Measurements from ENCODE around the gene KCTD17.

Gene KCTD17

GRCh38 chr22:37051391-37052385 lies at the start of gene KCTD17:
Gene KCTD17, plus strand, starts transcription at chr22:37051742. Its CDS starts 19 bp downstream, at chr22:37051761.
- DNase-seq (ENCODE audit: extremely low read depth, low read depth): peak; percentile 15
- no peak for TF ChIP-seq CTCF (IDR thresholded peaks at IDR 0.05; ENCODE audit: low read depth, low read length)

- no peak for TF ChIP-seq CTCF (IDR thresholded peaks at IDR 0.05; ENCODE audit: low read depth, low read length)
- DNase-seq (ENCODE audit: extremely low read depth, low read depth): no peak
These were observed 49.7 kb upstream of the KCTD17 start for GRCh38 chr22:37001826-37002225.

- TF ChIP-seq CTCF (IDR thresholded peaks at IDR 0.05; ENCODE audit: low read depth, low read length): no peak
These were observed 48.9 kb upstream of the KCTD17 start for GRCh38 chr22:37002633-37003032.

GRCh38 chr22:37007651-37008050 lies 43.9 kb upstream of the KCTD17 start:
- TF ChIP-seq CTCF (IDR thresholded peaks at IDR 0.05; ENCODE audit: low read depth, low read length): no peak
- DNase-seq (ENCODE audit: extremely low read depth, low read depth): no peak

More at GRCh38 chr22:37002633-37003032, 48.9 kb upstream of the KCTD17 start:
- DNase-seq (ENCODE audit: extremely low read depth, low read depth): no peak

GRCh38 chr22:37008365-37008764 lies 43.2 kb upstream of the KCTD17 start:
- DNase-seq (ENCODE audit: extremely low read depth, low read depth): no peak
- no peak for TF ChIP-seq CTCF (IDR thresholded peaks at IDR 0.05; ENCODE audit: low read depth, low read length)

- DNase-seq (ENCODE audit: extremely low read depth, low read depth): no peak
- TF ChIP-seq CTCF (IDR thresholded peaks at IDR 0.05; ENCODE audit: low read depth, low read length): no peak
These were observed 42.1 kb upstream of the KCTD17 start for GRCh38 chr22:37009490-37009889.

GRCh38 chr22:37010174-37010573 lies 41.4 kb upstream of the KCTD17 start:
- no peak for TF ChIP-seq CTCF (IDR thresholded peaks at IDR 0.05; ENCODE audit: low read depth, low read length)
- DNase-seq (ENCODE audit: extremely low read depth, low read depth): no peak

Data from AG09319 (cell line).